HEK293 (cell line): ENCODE results near the gene CNPY4.

Experiments used
- CTCF ChIA-PET: fragments of 350-600 bp; formaldehyde crosslinking; extraction: SDS; loops from one replicate; lab custom pipeline; 2021; ENCODE audit warnings: antibody characterized with exemption; lab: Yijun Ruan, JAX
- POLR2A ChIA-PET: fragments of 300-600 bp; formaldehyde crosslinking; extraction: SDS; loops from one replicate; lab custom pipeline; 2020; ENCODE audit warnings: antibody characterized with exemption, inconsistent platforms; lab: Yijun Ruan, JAX
- H3K27ac ChIP-seq: fragments of 200-500 bp; sonication (Bioruptor generic); 2 replicates; pipeline ENCODE4 v1.5.1; 2014; ENCODE audit warnings: low read depth, low read length, control low read depth, inconsistent platforms; ENCODE audit errors: extremely low read depth
- H3K36me3 ChIP-seq, 2 experiments: fragments of 200-500 bp in 1 of 2; sonication (Bioruptor generic) in 1 of 2; 1 replicate in 1 of 2; 2 replicates in 1 of 2; pipeline ENCODE4 v1.5.1; 2014 to 2017; ENCODE audit warnings: inconsistent platforms in 2 of 2, low read length in 2 of 2; ENCODE audit not compliant: control insufficient read depth in 2 of 2, insufficient read depth in 1 of 2
- H3K4me1 ChIP-seq: fragments of 200-500 bp; sonication (Bioruptor generic); 2 replicates; pipeline ENCODE4 v1.5.1; 2014; ENCODE audit warnings: mild to moderate bottlenecking, low read length, inconsistent platforms; ENCODE audit not compliant: control insufficient read depth, insufficient read depth
- H3K4me3 ChIP-seq: 2 replicates; pipeline ENCODE4 v1.5.1; 2011; ENCODE audit warnings: low read depth, mild to moderate bottlenecking, control low read depth, low read length, moderate library complexity
- H3K9me3 ChIP-seq: fragments of 200-500 bp; sonication (Bioruptor generic); 2 replicates; pipeline ENCODE4 v1.5.1; 2014; ENCODE audit warnings: low read depth, low read length, inconsistent platforms; ENCODE audit not compliant: control insufficient read depth, insufficient read depth
- KLF7 ChIP-seq: fragments of 450-650 bp; formaldehyde crosslinking; IDR thresholded peaks from 2 replicates; pipeline ENCODE4 v1.5.1; 2016; ENCODE audit warnings: missing biosample characterization, missing genetic modification characterization, borderline replicate concordance
- PBX3 ChIP-seq: sonication (generic); formaldehyde crosslinking; IDR thresholded peaks from 2 replicates; pipeline ENCODE4 v1.8.1; 2022; ENCODE audit warnings: mild to moderate bottlenecking, moderate library complexity, missing genetic modification reagents
- REST ChIP-seq: fragments of 450-650 bp; formaldehyde crosslinking; IDR thresholded peaks from 2 replicates; pipeline ENCODE4 v1.5.1; 2016; ENCODE audit warnings: missing biosample characterization, missing genetic modification characterization
- SCRT1 ChIP-seq: fragments of 450-650 bp; formaldehyde crosslinking; IDR thresholded peaks from 2 replicates; pipeline ENCODE4 v1.5.1; 2016; ENCODE audit warnings: missing biosample characterization, missing genetic modification characterization, borderline replicate concordance
- SP3 ChIP-seq: fragments of 450-650 bp; formaldehyde crosslinking; IDR thresholded peaks from 2 replicates; pipeline ENCODE4 v1.5.1; 2016; ENCODE audit warnings: missing biosample characterization, missing genetic modification characterization
- TCF7L2 ChIP-seq: IDR thresholded peaks from 2 replicates; pipeline ENCODE4 v1.6.1; 2011; ENCODE audit warnings: low read depth, mild to moderate bottlenecking, inconsistent platforms, low read length, moderate library complexity, borderline replicate concordance
- ZBTB48 ChIP-seq: fragments of 450-650 bp; formaldehyde crosslinking; IDR thresholded peaks from 2 replicates; pipeline ENCODE4 v1.5.1; 2016; ENCODE audit warnings: missing biosample characterization, missing genetic modification characterization
- ZBTB8A ChIP-seq: fragments of 450-650 bp; formaldehyde crosslinking; IDR thresholded peaks from 2 replicates; pipeline ENCODE4 v1.5.1; 2016; ENCODE audit warnings: missing biosample characterization, missing genetic modification characterization
- ZNF112 ChIP-seq: fragments of 450-650 bp; formaldehyde crosslinking; IDR thresholded peaks from 2 replicates; pipeline ENCODE4 v1.5.0; 2017; ENCODE audit warnings: missing biosample characterization, missing genetic modification characterization
- ZNF169 ChIP-seq: fragments of 450-650 bp; formaldehyde crosslinking; IDR thresholded peaks from 2 replicates; pipeline ENCODE4 v1.5.1; 2016; ENCODE audit warnings: missing biosample characterization, missing genetic modification characterization
- ZNF324 ChIP-seq: fragments of 450-650 bp; formaldehyde crosslinking; IDR thresholded peaks from 2 replicates; pipeline ENCODE4 v1.5.1; 2016; ENCODE audit warnings: missing biosample characterization, missing genetic modification characterization
- ZNF366 ChIP-seq: fragments of 450-650 bp; formaldehyde crosslinking; conservative IDR thresholded peaks from 2 replicates; pipeline ENCODE4 v1.5.1; 2016; ENCODE audit warnings: missing biosample characterization, missing genetic modification characterization
- ZNF394 ChIP-seq: fragments of 450-650 bp; formaldehyde crosslinking; IDR thresholded peaks from 2 replicates; pipeline ENCODE4 v1.5.1; 2016; ENCODE audit warnings: missing biosample characterization, missing genetic modification characterization, mild to moderate bottlenecking, moderate library complexity, borderline replicate concordance
- ZNF449 ChIP-seq: fragments of 450-650 bp; formaldehyde crosslinking; IDR thresholded peaks from 2 replicates; pipeline ENCODE4 v1.5.1; 2017; ENCODE audit warnings: missing biosample characterization, mild to moderate bottlenecking, missing genetic modification characterization, moderate library complexity
- ZNF530 ChIP-seq: fragments of 450-650 bp; formaldehyde crosslinking; IDR thresholded peaks from 2 replicates; pipeline ENCODE4 v1.5.1; 2016; ENCODE audit warnings: low read depth, missing biosample characterization, missing genetic modification characterization
- ZNF580 ChIP-seq: fragments of 450-650 bp; formaldehyde crosslinking; IDR thresholded peaks from 2 replicates; pipeline ENCODE4 v1.5.1; 2016; ENCODE audit warnings: missing biosample characterization, missing genetic modification characterization
- ZNF837 ChIP-seq: fragments of 450-650 bp; formaldehyde crosslinking; IDR thresholded peaks from 2 replicates; pipeline ENCODE4 v1.5.1; 2016; ENCODE audit warnings: missing biosample characterization, missing genetic modification characterization
- TF ChIP-seq, protein P1 (sequence below): fragments of 450-650 bp; formaldehyde crosslinking; IDR thresholded peaks from 2 replicates; pipeline ENCODE4 v1.5.1; 2016; ENCODE audit warnings: missing biosample characterization, missing genetic modification characterization
- TF ChIP-seq, protein P2 (sequence below): fragments of 450-650 bp; formaldehyde crosslinking; IDR thresholded peaks from 2 replicates; pipeline ENCODE4 v1.5.1; 2016; ENCODE audit warnings: missing biosample characterization, missing genetic modification characterization
- TF ChIP-seq, protein P3 (sequence below): fragments of 450-650 bp; formaldehyde crosslinking; IDR thresholded peaks from 2 replicates; pipeline ENCODE4 v1.5.0; 2017; ENCODE audit warnings: missing biosample characterization, missing genetic modification characterization, borderline replicate concordance

The CNPY4 gene

GRCh38 chr7:100132697-100133151 lies 13.3 kb downstream of the CNPY4 start (continued):
- TF ChIP-seq ZNF394 (tag by site-specific recombination) = 0 out of 2 replicates have a peak, but pooled peaks have one; percentile 48
- peak; percentile 78 for TF ChIP-seq ZBTB48 (tag by site-specific recombination)
- TF ChIP-seq ZNF530 (tag by site-specific recombination) = no peak
- no peak for TF ChIP-seq ZNF837 (tag by site-specific recombination)
- peak; percentile 84; the same call in 1 of the 2 replicates for TF ChIP-seq ZNF580 (tag by site-specific recombination)
- TF ChIP-seq ZNF169 (tag by site-specific recombination) = no peak
- no peak; the same call in 1 of the 2 replicates for TF ChIP-seq ZBTB8A (tag by site-specific recombination)
- TF ChIP-seq, protein P1, sequence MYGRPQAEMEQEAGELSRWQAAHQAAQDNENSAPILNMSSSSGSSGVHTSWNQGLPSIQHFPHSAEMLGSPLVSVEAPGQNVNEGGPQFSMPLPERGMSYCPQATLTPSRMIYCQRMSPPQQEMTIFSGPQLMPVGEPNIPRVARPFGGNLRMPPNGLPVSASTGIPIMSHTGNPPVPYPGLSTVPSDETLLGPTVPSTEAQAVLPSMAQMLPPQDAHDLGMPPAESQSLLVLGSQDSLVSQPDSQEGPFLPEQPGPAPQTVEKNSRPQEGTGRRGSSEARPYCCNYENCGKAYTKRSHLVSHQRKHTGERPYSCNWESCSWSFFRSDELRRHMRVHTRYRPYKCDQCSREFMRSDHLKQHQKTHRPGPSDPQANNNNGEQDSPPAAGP (tag by site-specific recombination) = peak; percentile 55; the same call in 1 of the 2 replicates
- TF ChIP-seq ZNF366 (tag by site-specific recombination) = peak; percentile 83
- TF ChIP-seq, protein P2, sequence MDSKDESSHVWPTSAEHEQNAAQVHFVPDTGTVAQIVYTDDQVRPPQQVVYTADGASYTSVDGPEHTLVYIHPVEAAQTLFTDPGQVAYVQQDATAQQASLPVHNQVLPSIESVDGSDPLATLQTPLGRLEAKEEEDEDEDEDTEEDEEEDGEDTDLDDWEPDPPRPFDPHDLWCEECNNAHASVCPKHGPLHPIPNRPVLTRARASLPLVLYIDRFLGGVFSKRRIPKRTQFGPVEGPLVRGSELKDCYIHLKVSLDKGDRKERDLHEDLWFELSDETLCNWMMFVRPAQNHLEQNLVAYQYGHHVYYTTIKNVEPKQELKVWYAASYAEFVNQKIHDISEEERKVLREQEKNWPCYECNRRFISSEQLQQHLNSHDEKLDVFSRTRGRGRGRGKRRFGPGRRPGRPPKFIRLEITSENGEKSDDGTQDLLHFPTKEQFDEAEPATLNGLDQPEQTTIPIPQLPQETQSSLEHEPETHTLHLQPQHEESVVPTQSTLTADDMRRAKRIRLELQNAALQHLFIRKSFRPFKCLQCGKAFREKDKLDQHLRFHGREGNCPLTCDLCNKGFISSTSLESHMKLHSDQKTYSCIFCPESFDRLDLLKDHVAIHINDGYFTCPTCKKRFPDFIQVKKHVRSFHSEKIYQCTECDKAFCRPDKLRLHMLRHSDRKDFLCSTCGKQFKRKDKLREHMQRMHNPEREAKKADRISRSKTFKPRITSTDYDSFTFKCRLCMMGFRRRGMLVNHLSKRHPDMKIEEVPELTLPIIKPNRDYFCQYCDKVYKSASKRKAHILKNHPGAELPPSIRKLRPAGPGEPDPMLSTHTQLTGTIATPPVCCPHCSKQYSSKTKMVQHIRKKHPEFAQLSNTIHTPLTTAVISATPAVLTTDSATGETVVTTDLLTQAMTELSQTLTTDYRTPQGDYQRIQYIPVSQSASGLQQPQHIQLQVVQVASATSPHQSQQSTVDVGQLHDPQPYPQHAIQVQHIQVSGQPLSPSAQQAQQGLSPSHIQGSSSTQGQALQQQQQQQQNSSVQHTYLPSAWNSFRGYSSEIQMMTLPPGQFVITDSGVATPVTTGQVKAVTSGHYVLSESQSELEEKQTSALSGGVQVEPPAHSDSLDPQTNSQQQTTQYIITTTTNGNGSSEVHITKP = peak; percentile 32; the same call in 1 of the 2 replicates
- no peak for TF ChIP-seq ZNF449 (tag by site-specific recombination)
- TF ChIP-seq, all 188 proteins: peak for 21

DNA sequence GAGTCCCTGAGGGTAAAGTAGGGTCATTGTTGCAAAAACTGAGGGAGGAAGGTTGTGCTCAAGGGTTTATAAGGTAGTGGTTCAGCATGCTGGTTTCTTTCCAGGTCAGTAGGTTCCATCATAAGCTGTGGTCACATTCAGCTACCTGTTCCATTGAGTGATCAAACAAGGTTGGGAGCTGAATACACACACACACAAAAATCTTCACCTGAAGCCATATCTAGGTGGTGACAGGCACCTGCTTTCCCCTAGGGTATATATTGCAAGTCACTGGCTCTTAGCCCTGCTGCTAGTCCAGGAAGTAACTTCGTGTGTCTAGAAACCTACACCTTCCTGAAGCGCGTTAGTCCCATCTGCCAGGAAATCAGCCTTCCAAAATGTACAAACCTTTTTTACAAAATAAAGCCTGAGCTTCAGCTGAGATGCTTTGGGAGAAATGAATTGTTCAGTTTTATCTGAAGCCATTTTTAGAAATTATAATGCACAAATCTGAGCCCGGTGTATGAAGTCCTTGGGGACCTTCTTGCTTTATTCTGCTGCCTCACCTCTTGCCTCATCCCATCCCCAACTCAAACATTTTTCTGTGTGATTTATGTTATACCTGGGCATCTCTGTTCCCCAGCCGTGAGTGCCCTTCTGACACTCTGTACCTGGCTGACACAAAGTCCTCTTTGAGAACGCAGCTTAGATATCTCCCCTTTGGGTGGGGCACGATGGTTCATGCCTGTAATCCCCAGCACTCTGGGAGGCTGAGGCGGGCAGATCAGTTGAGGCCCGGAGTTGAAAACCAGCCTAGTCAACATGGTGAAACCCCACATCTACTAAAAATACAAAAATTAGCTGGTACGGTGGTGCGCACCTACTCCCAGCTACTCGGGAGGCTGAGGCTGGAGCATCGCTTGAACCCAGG lies 18.7 kb downstream of the CNPY4 start:
- Histone ChIP-seq H3K9me3 (no peaks in the 10 kb centered on the region), H3K36me3 (no peaks in the 10 kb centered on the region), H3K4me3 (no peak overlapping the region), H3K27ac (no peak overlapping the region), H3K4me1 (no peaks in the 10 kb centered on the region)
- ChIA-PET CTCF (interaction anchor here (0.6 to 2.1 kb wide), 6 partner anchors 7 to 468 kb away, joined by 3 to 7 read pairs (median 4); no protein-coding TSS in a partner anchor), POLR2A (interaction anchor here (0.8 to 2.1 kb wide), 2 partner anchors 11 to 69 kb away, joined by 4 to 8 read pairs; partner anchors contain the start of gene LAMTOR4)
- no peak for TF ChIP-seq SP3 (tag by site-specific recombination)
- no peak for TF ChIP-seq REST (tag by site-specific recombination)
- TF ChIP-seq, protein P3, sequence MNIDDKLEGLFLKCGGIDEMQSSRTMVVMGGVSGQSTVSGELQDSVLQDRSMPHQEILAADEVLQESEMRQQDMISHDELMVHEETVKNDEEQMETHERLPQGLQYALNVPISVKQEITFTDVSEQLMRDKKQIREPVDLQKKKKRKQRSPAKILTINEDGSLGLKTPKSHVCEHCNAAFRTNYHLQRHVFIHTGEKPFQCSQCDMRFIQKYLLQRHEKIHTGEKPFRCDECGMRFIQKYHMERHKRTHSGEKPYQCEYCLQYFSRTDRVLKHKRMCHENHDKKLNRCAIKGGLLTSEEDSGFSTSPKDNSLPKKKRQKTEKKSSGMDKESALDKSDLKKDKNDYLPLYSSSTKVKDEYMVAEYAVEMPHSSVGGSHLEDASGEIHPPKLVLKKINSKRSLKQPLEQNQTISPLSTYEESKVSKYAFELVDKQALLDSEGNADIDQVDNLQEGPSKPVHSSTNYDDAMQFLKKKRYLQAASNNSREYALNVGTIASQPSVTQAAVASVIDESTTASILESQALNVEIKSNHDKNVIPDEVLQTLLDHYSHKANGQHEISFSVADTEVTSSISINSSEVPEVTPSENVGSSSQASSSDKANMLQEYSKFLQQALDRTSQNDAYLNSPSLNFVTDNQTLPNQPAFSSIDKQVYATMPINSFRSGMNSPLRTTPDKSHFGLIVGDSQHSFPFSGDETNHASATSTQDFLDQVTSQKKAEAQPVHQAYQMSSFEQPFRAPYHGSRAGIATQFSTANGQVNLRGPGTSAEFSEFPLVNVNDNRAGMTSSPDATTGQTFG (tag by site-specific recombination) = no peak
- TF ChIP-seq TCF7L2 = no peak
- TF ChIP-seq ZNF112 (tag by site-specific recombination) = no peak
- no peak for TF ChIP-seq KLF7 (tag by site-specific recombination)
- no peak for TF ChIP-seq PBX3 (CRISPR knock-in tag)
- TF ChIP-seq ZNF324 (tag by site-specific recombination) = no peak
- no peak for TF ChIP-seq SCRT1 (tag by site-specific recombination)
